ENCODE measurements around the gene CPE.

- TF ChIP-seq CTCF (IDR thresholded peaks at IDR 0.05): no peak
- no peak for TF ChIP-seq EZH2phosphoT487 (IDR thresholded peaks at IDR 0.05)
- TF ChIP-seq EZH2 (IDR thresholded peaks at IDR 0.05): no peak
Measured at GRCh38 chr4:165502916-165503907, 124.4 kb downstream of the CPE start.
